ENCODE data around the gene SYT17.

Gene SYT17

DNA sequence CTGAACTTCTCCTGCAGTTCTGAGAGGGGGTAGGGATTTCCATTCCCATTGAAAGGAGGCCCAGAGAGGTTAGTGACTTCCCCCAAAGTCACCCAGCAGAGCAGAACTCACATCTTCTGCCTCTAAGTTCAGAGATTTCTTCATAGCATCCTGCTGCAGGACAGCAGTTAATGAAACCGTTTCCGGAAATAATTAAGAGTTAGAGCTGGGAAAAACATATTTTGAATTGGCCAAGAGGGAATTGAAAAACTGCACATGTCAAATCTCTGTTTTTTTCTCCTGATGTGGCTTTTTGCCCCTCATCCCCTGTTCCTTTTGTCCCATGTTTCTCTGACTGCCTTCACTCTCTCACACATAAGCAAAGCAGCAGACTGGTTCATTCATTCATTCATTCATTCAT is 27.6 kb upstream of the SYT17 start:
- no peak for DNase-seq

DNA sequence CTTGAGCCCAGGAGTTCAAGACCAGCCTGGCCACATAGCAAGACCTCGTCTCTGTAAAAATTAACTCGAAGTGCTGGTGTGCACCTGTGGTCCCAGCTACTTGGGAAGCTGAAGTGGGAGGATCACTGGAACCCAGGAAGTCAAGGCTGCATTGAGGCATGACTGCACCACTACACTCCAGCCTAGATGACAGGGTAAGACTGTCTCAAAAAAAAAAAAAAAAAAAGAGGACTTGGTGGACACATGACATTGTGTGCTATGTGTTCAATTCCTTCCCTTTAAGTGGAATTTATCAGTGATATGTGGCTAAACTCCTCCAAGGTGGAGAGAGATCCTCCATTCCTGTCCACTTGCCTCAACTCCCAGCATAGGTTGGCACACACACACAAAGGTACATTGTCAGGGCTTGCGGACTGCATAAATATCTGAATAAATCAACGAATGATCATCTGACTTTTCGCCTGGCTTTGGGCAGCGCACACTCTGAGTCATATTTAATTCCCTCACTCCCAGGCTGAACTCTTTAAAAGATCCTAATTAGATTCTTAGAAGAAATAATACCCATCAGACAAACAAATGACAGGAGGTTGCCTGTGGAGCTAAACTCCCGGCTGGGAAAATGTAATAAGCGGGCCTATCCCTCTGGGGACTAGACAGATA is 25.0 kb upstream of the SYT17 start:
- no peak for DNase-seq

DNA sequence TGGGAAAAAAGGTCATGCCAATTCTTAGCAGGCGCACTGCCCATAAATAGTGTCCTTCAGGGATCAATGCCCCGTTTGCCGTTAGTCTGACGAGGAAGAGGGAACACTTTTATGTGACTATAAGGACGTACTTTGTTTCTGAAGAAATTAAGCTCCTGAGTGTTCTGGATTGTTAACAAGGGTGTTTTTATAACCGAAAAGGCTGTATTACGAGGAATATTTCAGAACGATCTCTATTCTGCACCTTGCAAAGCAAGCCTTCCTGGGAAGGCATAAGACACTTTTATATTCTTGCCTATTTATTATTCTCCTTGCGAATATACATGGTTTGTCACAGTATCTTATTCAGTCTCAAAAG is 24.5 kb upstream of the SYT17 start:
- DNase-seq = no peak

DNA sequence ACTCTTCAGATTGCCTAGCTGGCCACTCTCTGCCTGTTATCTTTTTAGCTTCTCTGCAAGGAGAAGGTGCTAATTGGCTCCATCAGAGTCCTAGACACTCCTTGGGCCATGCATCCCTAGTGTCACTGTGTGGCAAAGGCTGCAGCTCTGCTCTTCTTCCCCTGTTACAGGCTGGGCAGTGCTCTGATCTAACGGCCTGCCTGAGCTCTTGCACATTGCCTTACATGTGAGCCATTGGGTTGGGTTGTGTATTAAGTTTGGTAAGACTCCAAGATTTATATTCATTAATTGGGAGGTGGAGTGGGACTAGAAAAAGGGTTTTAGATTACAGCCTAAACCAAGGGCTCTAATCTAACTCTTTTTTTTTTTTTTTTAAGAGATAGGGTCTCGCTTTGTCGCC is 23.0 kb upstream of the SYT17 start:
- no peak for DNase-seq

GRCh38 chr16:19147126-19147525 is 20.9 kb upstream of the SYT17 start:
- no peak for DNase-seq

DNA sequence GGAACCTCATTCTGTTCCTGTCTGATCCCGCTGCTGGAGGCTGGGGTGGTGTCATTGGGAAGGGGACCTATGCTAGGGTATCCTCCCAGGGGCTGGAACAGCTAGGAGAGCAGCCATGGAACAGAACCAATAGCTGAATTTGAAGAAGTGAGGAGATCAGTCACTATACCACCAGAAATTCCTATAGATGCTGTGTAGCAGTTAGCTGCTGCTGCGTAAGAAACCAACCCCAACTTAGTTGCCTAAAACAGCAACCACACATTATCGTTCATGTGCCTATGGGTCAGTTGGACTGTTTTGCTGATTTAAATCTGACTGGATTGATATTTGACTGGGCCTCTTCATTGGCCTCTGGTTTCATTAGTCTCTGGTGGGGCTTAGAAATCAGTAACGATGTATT is 20.4 kb upstream of the SYT17 start:
- no peak for DNase-seq

DNA sequence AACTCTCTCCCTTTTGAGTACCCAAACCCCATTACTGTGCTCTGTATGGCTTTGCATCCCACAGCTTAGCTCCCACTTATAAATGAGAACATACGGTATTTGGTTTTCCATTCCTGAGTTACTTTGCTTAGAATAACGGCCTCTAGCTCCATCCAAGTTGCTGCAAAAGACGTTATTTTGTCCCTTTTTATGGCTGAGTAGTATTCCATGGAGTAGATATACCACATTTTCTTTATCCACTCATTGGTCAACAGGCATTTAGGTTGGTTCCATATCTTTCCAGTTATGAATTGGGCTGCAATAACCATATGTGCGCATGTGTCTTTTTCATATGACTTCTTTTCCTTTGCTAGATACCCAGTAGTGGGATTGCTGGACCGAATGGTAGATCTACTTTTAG is 19.9 kb upstream of the SYT17 start:
- no peak for DNase-seq

- no peak for DNase-seq
Measured at GRCh38 chr16:19151310-19151709, 16.7 kb upstream of the SYT17 start.

GRCh38 chr16:19152042-19152441 is 16.0 kb upstream of the SYT17 start:
- no peak for DNase-seq

GRCh38 chr16:19153876-19154275 is 14.2 kb upstream of the SYT17 start:
- DNase-seq = no peak

GRCh38 chr16:19162085-19162484 is 6.0 kb upstream of the SYT17 start:
- no peak for DNase-seq

- no peak for DNase-seq
Measured at GRCh38 chr16:19163215-19163614, 4.8 kb upstream of the SYT17 start.

DNA sequence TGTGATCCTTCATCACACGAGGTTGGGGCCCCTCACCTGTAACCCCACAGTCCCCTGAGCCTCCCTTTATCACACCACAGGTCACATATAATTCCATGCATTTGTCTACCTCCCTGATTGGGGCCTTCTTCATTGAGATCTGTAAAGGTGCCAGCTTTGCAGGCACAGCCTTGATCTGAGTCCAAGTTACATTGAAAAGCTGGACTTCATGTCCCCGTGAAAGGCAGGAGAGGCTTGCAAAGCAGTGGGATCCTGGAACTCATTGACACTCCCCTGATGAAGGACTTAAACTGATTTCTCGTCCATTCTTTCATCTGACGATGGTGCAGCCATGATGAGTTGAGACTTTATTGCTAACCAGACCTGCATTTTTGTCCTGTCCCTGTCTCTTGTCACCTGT is 3.8 kb upstream of the SYT17 start:
- no peak for DNase-seq

GRCh38 chr16:19165101-19165500 is 2.9 kb upstream of the SYT17 start:
- no peak for DNase-seq

GRCh38 chr16:19166500-19166899 is 1.5 kb upstream of the SYT17 start:
- no peak for DNase-seq

DNA sequence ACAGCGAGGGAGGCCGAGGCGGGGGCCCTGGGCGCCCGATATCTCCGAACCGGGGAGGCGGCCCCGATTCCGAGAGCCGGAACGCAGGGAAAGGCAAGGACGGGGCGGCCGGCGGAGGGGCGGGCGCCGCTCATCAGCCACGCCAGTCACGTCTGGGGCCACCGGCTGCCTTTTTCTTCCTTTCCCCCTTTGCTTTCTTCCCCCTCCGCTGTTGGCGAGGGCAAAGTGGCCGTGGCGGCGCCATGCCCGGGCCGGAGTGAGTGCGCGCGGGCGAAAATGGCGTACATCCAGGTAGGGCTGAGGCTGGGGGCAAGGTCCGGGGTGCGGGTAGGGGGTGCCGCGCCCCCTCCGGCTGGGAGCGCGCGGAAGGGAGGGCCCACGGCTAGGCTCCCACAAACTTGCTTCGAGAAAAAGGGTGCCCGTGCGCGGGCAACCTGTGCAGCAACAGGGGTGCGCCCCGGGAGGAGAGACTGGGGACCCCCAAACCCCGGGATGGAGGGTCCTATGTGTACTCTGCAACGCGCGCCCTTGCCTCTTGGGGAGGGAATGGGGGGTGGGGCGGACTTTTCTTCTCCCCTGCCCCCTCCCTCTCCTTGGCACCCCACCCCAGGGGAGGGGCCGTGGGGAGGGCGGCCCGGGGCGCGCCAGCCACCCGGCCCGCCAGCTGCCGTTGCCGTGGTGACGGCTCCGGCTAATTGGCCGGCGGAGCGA is 486 bp downstream of the SYT17 start:
- peak; percentile 54 to 59 for DNase-seq

DNA sequence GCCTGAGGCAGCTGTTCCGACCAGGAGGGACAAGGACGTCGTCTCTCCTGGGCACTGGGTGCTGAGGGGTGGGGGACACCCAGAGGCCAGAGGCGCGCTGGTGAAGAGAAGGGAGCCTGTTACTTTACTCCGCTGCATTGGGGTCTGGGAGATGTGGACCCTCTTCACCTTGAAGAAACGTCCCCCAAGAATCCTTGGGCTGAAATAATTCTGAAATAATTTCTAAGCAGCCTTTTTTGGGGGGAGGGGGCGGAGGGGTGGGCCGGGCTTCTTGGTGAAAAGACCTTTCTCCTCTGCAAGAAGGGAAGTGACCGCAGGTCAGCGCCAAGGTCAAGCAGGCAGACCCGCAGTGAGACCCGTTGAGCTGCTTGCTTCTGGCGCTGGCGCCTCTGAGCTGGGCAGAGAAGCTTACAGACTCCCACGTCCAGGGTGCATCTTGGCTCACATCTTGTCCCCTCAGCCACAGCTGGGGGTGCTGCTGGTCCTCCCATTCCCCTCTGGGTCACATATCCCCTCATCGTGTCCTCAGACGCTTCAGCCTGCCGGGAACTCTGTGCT is 1.1 kb downstream of the SYT17 start:
- no peak for DNase-seq

- no peak for DNase-seq
Measured at GRCh38 chr16:19170043-19170655, 2.1 kb downstream of the SYT17 start.

GRCh38 chr16:19172098-19172780 is 4.2 kb downstream of the SYT17 start:
- no peak for DNase-seq

DNA sequence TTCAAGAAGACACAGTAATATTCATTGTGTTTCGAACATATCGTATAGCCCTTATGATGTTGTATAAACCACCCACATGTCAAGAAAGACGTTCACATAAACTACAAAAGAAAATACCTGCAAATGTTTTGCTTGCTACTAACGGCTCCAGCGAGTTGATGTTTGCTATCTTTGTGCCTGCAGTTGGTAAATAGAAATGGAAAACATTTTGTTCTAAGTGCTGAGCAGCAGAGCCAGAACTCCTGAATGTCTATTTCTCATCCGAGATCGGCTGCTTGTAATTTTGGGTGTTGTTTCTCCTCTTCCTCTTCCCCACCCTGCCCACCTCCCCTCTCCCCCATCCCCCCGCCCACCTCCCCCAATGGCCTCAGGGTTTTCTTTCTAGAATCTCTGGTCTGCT is 5.0 kb downstream of the SYT17 start:
- DNase-seq = no peak

- DNase-seq = no peak
Measured at GRCh38 chr16:19173649-19174383, 5.8 kb downstream of the SYT17 start.

- DNase-seq = no peak
Measured at GRCh38 chr16:19174478-19174877, 6.4 kb downstream of the SYT17 start.

All from SHP77 (cell line).